Suprapubic skin (tissue), 4 donors: Measurements from ENCODE around the gene METTL13.

Experiments used
- POLR2A ChIP-seq, 2 donors: fragments of 450-650 bp; IDR thresholded peaks; one replicate each; pipeline ENCODE4 v1.6.1; 2017; ENCODE audit warnings: antibody characterized with exemption in 2 of 2, mild to moderate bottlenecking in 2 of 2, moderate library complexity in 2 of 2
- POLR2AphosphoS5 ChIP-seq, 3 donors: sonication (generic); formaldehyde crosslinking; IDR thresholded peaks; one replicate each; pipeline ENCODE4 v1.6.1; 2017; ENCODE audit warnings: antibody characterized with exemption in 3 of 3
- TF ChIP-seq, protein P1 (sequence below), 2 donors: fragments of 200-600 bp in 1 of 2; fragments of 450-650 bp in 1 of 2; sonication (generic) in 1 of 2; IDR thresholded peaks; one replicate each; pipeline ENCODE4 v1.5.1; 2016 to 2019; ENCODE audit warnings: antibody characterized with exemption in 2 of 2, mild to moderate bottlenecking in 1 of 2, moderate library complexity in 1 of 2

DNA sequence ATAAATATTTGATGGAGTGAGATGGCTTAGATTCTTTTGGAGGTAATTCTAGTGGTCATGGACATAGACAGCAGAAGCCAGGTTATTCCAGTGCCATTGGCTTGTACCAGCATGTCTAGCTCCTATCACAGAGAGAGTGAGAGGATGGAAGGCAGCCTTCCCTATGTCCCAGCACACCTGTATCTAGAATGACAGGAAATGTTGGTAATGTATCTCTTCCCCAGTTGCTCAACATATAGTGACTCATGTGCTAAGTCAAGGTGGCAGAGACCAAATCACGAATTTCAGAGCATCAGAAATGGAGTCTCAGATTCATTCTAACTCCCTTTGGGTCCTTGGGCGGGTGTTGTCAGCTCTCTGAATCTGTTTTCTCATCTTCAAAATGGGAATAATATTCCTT, 28.4 kb downstream of the METTL13 start:
- TF ChIP-seq, protein P1, sequence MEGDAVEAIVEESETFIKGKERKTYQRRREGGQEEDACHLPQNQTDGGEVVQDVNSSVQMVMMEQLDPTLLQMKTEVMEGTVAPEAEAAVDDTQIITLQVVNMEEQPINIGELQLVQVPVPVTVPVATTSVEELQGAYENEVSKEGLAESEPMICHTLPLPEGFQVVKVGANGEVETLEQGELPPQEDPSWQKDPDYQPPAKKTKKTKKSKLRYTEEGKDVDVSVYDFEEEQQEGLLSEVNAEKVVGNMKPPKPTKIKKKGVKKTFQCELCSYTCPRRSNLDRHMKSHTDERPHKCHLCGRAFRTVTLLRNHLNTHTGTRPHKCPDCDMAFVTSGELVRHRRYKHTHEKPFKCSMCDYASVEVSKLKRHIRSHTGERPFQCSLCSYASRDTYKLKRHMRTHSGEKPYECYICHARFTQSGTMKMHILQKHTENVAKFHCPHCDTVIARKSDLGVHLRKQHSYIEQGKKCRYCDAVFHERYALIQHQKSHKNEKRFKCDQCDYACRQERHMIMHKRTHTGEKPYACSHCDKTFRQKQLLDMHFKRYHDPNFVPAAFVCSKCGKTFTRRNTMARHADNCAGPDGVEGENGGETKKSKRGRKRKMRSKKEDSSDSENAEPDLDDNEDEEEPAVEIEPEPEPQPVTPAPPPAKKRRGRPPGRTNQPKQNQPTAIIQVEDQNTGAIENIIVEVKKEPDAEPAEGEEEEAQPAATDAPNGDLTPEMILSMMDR (IDR thresholded peaks at IDR 0.05): no peak
- TF ChIP-seq POLR2A (IDR thresholded peaks at IDR 0.05) (no peak), POLR2AphosphoS5 (IDR thresholded peaks at IDR 0.05) (no peak)
